Skeletal muscle tissue (tissue), 4 donors: ENCODE results near the gene NFATC1. TPM values are rescaled to one million over a fixed set of nuclear protein-coding genes. Genes with fewer than 3 reads are reported as not detected.

Experiments
- H3K27ac ChIP-seq: one replicate; pipeline ENCODE4 v1.7.0; 2013; ENCODE audit warnings: mild to moderate bottlenecking, low read depth, low read length, inconsistent platforms
- H3K27me3 ChIP-seq, 3 donors: one replicate each; pipeline ENCODE4 v1.7.0; 2013; ENCODE audit warnings: low read length in 3 of 3; ENCODE audit not compliant: control insufficient read depth in 3 of 3, insufficient read depth in 3 of 3
- H3K36me3 ChIP-seq, 3 donors: one replicate each; pipeline ENCODE4 v1.7.0; 2013; ENCODE audit warnings: low read length in 3 of 3; ENCODE audit not compliant: control insufficient read depth in 3 of 3, insufficient read depth in 3 of 3
- H3K4me1 ChIP-seq, 3 donors: one replicate each; pipeline ENCODE4 v1.7.0; 2013; ENCODE audit warnings: low read length in 3 of 3, mild to moderate bottlenecking in 3 of 3; ENCODE audit not compliant: control insufficient read depth in 3 of 3, insufficient read depth in 3 of 3
- H3K4me3 ChIP-seq, 3 donors: one replicate each; pipeline ENCODE4 v1.7.0; 2013; ENCODE audit warnings: low read length in 3 of 3
- H3K9ac ChIP-seq, 3 donors: one replicate each; pipeline ENCODE4 v1.7.0; 2013; ENCODE audit warnings: low read length in 3 of 3, mild to moderate bottlenecking in 3 of 3, moderate library complexity in 2 of 3, low read depth in 1 of 3
- H3K9me3 ChIP-seq, 3 donors: one replicate each; pipeline ENCODE4 v1.7.0; 2013; ENCODE audit warnings: low read length in 3 of 3; ENCODE audit not compliant: control insufficient read depth in 3 of 3
- total RNA-seq: library from RNA; depleted of rRNA; stranded (reverse); fragments of >200 nt; gene quantifications from one replicate; pipeline ENCODE4 v1.2.3, GENCODE V29; 2014
- donor health status: Osteomylitis.

Gene NFATC1
- total RNA-seq, 1 donor from 2014 or later = 10.4 TPM

DNA sequence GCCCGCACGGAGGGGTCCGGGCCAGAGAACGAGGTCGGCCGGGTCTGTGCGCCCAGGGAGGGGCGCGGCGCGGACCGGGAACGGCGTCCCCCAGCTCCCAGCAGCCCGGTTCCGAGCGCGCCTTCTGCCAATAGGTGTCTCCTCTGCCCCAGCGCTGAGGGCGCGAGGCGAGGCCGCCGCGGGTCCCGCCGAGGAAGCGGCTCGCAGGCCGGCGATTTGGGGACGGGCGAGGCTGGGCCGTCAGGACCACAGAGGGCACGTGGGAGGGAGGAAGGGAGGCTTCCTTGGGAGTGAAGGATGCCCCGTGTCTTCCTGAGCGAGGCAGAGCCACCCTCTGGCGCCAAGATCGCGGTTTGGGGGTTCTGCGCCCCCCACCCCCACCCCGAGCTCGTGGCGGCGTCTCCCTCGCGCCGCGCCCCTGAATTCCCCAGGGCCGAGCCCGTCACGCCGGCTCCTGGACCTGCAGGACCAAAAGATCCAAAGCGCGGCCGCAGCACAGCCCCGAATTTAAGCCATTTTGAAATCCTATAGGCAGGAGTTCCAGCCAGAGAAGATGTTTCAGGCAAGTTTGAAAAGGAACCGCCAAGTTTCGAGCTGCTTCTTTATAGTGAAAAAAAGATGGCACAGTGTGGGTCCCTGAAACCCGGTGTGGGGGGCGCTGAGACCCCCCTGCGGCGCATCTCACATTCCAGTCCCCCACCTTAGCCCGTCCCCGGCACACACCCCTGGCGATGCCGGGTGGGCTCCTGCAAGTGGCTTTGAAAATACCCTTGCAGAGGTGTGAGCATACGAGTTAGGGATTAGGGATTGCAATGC is 909 bp downstream of the NFATC1 start:
- Histone ChIP-seq H3K27ac (peak overlapping the region; percentile 58), H3K4me1 (peaks cover 20 to 42% (median 26%) of the 10 kb centered on the region in 3 donors), H3K9ac (peak overlapping the region; percentile 51 to 79 (median 76)), H3K4me3 (peak overlapping the region; percentile 43 to 81 (median 81)), H3K27me3 (no peaks in the 10 kb centered on the region), H3K9me3 (no peaks in the 10 kb centered on the region), H3K36me3 (no peaks in the 10 kb centered on the region)

DNA sequence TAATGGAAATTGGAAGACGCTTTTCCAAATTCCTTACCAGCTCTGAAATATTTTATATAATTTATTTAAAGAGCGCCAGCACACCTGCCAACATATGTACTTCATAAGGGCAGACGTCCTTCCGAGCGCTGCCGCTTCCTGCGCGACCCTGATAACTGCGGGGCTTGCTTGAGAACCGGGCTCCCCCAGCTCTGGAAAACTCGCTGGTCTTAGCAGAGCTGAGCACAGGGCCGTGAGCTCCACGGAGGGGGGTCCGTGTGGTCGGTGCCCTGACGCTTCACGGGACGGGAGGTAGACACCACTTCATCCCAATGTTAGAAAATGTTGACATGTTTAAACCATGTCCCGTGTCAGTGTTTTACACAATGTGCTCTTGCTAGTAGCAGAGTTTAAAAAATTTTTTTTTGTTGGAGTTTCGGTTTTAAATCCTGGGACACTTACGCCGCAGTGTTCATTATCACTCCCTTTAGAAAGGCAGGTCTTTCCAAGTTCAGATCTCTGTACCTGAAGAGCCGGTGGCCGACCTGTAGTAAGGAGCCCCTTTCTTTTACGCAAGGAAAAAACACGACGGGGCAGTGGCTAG is 1.6 kb downstream of the NFATC1 start:
- Histone ChIP-seq H3K27me3 (no peaks in the 10 kb centered on the region), H3K9ac (peak overlapping the region in 1 of 3 donors; percentile 76), H3K4me1 (peaks cover 27 to 49% (median 33%) of the 10 kb centered on the region in 3 donors), H3K27ac (no peak overlapping the region), H3K36me3 (peaks cover 0 to 3% (median 0%) of the 10 kb centered on the region in 3 donors), H3K4me3 (peak overlapping the region in 1 of 3 donors; percentile 81), H3K9me3 (no peaks in the 10 kb centered on the region)

DNA sequence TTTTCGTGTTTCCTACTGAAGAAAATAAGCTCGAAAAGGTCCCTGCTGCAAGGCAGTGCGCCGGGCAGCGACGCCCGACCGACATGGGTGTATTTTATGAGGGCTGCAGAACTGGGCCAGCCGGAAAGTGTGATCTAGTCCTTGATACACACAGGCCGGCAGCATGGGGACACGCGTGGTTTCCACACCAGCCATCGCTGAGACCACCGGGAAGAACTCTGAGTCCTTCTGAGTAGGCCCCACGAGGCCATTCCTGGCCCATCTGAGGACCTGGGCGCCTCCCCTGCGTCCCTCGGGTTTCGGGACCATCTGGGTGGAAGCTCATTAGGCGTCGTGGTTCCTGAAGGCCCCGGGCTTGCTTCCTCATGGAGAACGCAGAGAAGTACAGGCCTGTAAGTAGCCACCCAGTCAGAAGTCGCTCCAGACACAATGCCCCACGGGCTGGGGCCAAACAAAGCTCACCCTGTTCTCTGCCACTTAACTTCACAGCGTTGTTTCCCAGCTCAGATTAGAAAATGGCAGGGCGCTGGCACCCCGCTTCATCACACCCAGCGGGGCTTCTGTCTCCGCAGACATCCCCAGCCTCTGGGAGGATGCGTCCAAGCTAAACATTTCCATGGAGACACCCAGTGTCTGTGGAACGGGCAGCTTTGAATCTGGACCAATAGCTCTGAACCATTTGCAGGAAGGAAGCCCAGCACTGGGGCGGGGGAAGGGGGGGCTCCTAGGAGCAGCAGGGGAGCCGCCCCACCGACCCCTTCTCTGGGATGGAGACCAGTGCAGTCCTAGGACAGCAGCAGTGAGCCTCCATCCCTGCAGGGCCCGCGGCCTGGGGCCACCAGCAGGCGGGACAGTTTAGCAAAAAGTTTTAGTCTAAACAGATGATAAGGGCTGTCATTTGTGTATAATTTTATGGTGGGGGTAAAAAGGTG is 2.4 kb downstream of the NFATC1 start:
- H3K4me1 ChIP-seq = peaks cover 29 to 53% (median 38%) of the 10 kb centered on the region in 3 donors
- H3K4me3 ChIP-seq = no peak overlapping the region
- no peaks in the 10 kb centered on the region for H3K27me3 ChIP-seq
- no peak overlapping the region for H3K27ac ChIP-seq
- no peak overlapping the region for H3K9ac ChIP-seq
- no peaks in the 10 kb centered on the region for H3K9me3 ChIP-seq
- peaks cover 0 to 3% (median 0%) of the 10 kb centered on the region in 3 donors for H3K36me3 ChIP-seq

DNA sequence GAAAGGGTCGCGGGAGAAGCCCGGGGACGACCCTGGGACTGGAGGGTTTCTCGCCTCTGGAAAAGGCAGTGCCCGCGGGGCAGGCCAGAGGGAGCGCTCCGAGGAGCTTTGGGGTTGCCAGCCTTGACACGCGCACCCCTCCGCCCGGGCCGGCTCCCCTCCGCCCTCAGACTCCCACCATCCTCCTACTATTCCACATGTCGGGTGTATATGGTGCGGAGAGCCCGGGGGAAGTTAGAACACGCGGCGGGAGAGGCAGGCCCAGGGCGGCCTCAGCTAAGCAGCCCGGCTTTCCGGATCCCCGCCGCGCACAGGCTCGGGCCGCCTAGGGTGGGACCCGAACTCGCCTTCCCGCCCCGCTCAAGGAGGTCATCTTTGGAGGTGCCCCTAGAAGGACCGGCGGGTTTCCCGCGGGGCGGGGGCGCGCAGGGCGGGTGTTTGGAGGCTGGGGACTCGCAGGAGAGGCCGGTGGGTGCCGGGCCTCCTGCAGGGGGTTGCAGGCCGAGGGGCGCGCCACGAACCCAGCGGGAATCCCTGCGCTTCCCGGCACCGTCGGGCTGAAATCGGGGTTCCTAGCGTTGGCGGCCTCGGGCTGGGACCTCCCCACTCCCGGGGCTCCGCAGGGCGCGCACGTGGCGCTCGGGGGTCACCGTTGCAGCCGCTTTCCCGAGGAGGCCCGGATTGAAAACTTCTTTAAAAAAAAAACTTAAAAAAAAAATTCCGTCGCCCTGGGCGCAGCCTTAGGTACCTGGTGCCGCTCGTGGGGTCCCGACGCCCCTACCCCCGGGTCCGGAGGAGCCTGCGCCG is 3.7 kb downstream of the NFATC1 start:
- H3K27ac ChIP-seq = peak overlapping the region; percentile 47
- peak overlapping the region; percentile 10 to 57 (median 50) for H3K9ac ChIP-seq
- H3K4me3 ChIP-seq = peak overlapping the region in 2 of 3 donors; percentile 51 to 56
- no peaks in the 10 kb centered on the region for H3K27me3 ChIP-seq
- H3K36me3 ChIP-seq = peaks cover 0 to 3% (median 0%) of the 10 kb centered on the region in 3 donors
- no peaks in the 10 kb centered on the region for H3K9me3 ChIP-seq
- H3K4me1 ChIP-seq = peaks cover 39 to 61% (median 48%) of the 10 kb centered on the region in 3 donors

DNA sequence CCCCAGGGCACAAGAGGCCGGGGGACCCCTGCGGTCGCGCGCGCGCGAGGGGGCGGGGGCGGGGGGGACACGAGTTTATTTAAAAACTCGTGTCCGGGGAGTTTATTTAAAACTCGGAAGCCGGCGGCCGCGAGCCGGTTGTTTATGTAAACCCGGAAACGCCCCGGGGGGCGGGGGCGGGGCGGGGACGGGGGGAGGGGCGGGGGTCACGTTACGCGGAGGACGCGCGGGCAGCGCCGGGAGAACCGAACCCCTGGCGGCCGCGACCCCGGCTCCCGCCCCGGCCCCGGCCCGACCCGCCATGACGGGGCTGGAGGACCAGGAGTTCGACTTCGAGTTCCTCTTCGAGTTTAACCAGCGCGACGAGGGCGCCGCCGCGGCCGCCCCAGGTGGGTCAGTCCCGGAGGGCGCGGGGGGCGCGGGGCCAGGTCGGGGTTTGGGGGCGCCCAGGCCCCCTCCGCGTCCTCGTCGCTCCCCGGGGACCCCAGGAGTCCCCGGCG is 4.4 kb downstream of the NFATC1 start:
- Histone ChIP-seq H3K36me3 (peaks cover 0 to 3% (median 2%) of the 10 kb centered on the region in 3 donors), H3K9me3 (no peaks in the 10 kb centered on the region), H3K4me3 (peak overlapping the region in 2 of 3 donors; percentile 61 to 67), H3K9ac (peak overlapping the region in 2 of 3 donors; percentile 59 to 74), H3K27me3 (no peaks in the 10 kb centered on the region), H3K4me1 (peaks cover 40 to 61% (median 50%) of the 10 kb centered on the region in 3 donors), H3K27ac (peak overlapping the region; percentile 80)

DNA sequence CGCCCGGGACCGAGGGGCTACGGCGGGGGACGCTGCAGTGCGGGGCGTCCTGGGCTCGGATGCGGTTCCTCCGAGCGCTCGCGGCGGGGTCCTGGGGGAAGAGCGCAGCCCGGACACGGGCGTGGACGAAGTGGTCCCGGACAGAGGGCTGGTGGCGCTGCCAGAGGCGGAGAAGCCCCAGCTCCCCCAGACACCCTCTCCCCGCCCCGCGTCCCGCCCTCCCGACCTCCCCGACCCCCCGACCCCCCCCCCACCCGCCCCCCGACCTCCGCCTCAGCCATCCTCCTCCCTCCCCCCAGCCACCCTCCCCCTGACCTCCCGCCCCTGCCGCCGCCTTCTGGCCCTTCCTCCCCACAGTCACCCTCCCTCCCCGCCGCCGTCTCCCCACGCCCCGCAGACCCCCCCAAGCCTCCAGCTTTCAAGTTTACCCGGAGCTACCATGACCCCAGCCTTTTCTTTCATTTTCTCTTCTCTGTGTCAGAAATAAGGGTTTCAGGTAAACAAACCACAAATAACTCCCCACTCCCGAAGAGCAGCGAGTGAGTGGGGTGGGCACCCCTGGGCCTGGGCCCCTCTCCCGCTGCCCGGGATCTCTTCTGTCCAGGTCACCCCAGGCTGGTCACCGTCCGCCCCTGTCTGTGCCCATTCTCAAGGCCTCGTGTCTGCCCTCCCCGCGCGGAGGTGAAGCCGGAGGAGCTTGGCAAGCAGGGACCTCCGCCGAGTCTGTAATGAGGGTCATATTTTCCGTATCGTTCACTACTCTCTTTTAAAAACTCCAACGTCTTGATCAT is 5.1 kb downstream of the NFATC1 start:
- peaks cover 45 to 68% (median 55%) of the 10 kb centered on the region in 3 donors for H3K4me1 ChIP-seq
- no peaks in the 10 kb centered on the region for H3K27me3 ChIP-seq
- H3K27ac ChIP-seq = peak overlapping the region; percentile 82
- H3K36me3 ChIP-seq = peaks cover 0 to 3% (median 2%) of the 10 kb centered on the region in 3 donors
- H3K9ac ChIP-seq = peak overlapping the region in 2 of 3 donors; percentile 60 to 84
- peak overlapping the region; percentile 23 to 67 (median 61) for H3K4me3 ChIP-seq
- H3K9me3 ChIP-seq = no peaks in the 10 kb centered on the region

DNA sequence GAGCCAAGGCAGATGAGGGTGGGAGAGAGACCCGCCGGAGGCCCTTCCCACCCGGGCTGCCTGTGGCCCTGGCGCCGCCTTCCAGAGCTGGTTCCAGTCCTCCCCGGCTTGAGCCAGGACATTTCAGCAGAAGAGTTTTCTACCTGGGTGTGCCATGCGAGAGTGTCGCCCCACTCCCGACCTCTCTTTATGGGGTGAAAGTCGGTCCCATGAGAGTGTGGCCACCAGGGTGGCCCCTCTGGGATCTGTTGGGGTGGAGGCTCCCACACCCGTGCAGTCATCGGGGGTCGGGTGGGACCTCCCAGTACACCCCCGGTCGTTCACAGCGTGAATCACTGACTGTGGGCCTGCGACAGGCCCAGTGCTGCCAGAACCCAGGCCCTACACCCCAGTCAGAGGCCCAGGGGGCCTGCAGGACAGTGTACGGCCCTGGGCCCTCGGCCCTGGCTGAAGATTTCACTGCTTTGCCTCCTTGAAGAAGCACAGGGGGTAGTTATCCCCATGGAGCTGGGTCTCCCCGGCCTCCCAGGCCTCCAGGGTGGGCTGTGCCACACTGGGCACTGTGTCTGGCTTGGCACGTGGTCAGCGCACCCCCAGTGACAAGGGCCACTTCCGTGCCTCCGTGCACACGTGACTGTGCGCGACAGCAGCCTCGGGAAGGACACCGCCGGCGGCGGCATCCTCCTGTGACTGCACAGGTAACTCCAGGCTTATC is 5.9 kb downstream of the NFATC1 start:
- peaks cover 0 to 3% (median 2%) of the 10 kb centered on the region in 3 donors for H3K36me3 ChIP-seq
- H3K9me3 ChIP-seq = no peaks in the 10 kb centered on the region
- peaks cover 48 to 73% (median 53%) of the 10 kb centered on the region in 3 donors for H3K4me1 ChIP-seq
- peak overlapping the region in 1 of 3 donors; percentile 21 for H3K4me3 ChIP-seq
- peak overlapping the region in 2 of 3 donors; percentile 60 to 84 for H3K9ac ChIP-seq
- no peaks in the 10 kb centered on the region for H3K27me3 ChIP-seq
- H3K27ac ChIP-seq = peak overlapping the region; percentile 82

DNA sequence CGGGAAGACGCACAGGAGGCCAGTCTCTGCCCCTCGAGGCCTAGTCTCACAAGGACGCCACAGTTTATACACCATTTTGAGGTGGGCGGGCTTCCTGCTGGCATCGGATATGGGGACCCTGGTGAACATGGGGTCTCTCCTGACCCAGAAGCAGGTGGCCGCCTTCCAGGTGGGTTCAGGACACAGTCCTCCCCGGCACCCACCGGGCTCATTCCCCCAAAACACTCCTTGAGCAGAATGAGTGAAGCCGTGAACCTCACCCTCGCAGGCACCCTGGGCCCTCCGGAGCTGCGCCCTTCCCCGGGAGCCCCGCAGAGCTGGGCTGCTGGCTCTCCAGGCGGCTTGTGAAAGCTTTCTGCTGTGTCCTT is 6.5 kb downstream of the NFATC1 start:
- H3K27me3 ChIP-seq = no peaks in the 10 kb centered on the region
- H3K36me3 ChIP-seq = peaks cover 0 to 3% (median 2%) of the 10 kb centered on the region in 3 donors
- H3K9me3 ChIP-seq = no peaks in the 10 kb centered on the region
- H3K4me1 ChIP-seq = peaks cover 45 to 68% (median 52%) of the 10 kb centered on the region in 3 donors
- peak overlapping the region in 2 of 3 donors; percentile 22 to 55 for H3K4me3 ChIP-seq
- H3K27ac ChIP-seq = peak overlapping the region; percentile 82
- H3K9ac ChIP-seq = peak overlapping the region in 2 of 3 donors; percentile 30 to 84
